Smooth muscle cell (in vitro differentiated cells): ENCODE results near the gene SMAD5. TPM values are rescaled to one million over a fixed set of nuclear protein-coding genes. Genes with fewer than 3 reads are reported as not detected.

ENCODE experiments used
- DNase-seq: peaks from one replicate; lab custom pipeline; 2025; ENCODE audit not compliant: unreplicated experiment; lab: John Stamatoyannopoulos, UW
- H2AFZ ChIP-seq: fragments of 200-600 bp; sonication (generic); 2 replicates; pipeline ENCODE4 v1.6.0; 2016; ENCODE audit warnings: antibody characterized with exemption, low read depth, mild to moderate bottlenecking
- H3F3A ChIP-seq: fragments of 200-600 bp; sonication (generic); 2 replicates; pipeline ENCODE4 v1.6.0; 2017; ENCODE audit warnings: antibody characterized with exemption, low read depth
- H3K27ac ChIP-seq: fragments of 200-600 bp; sonication (generic); 2 replicates; pipeline ENCODE4 v1.5.1; 2016; ENCODE audit warnings: low read depth, mild to moderate bottlenecking
- H3K27me3 ChIP-seq: fragments of 200-600 bp; sonication (generic); 2 replicates; pipeline ENCODE4 v1.6.1; 2016; ENCODE audit warnings: low read depth, mild to moderate bottlenecking
- H3K36me3 ChIP-seq: fragments of 200-600 bp; sonication (generic); 2 replicates; pipeline ENCODE4 v1.5.1; 2016; ENCODE audit warnings: low read depth
- H3K4me1 ChIP-seq: fragments of 200-600 bp; sonication (generic); 2 replicates; pipeline ENCODE4 v1.5.1; 2016; ENCODE audit warnings: low read depth
- H3K4me2 ChIP-seq: fragments of 200-600 bp; sonication (generic); 2 replicates; pipeline ENCODE4 v1.6.0; 2016; ENCODE audit warnings: mild to moderate bottlenecking
- H3K4me3 ChIP-seq: fragments of 200-600 bp; sonication (generic); 2 replicates; pipeline ENCODE4 v1.5.1; 2016; ENCODE audit warnings: mild to moderate bottlenecking
- H3K79me2 ChIP-seq: fragments of 200-600 bp; sonication (generic); 2 replicates; pipeline ENCODE4 v1.6.0; 2016; ENCODE audit warnings: low read depth, mild to moderate bottlenecking
- H3K9ac ChIP-seq: fragments of 200-600 bp; sonication (generic); 2 replicates; pipeline ENCODE4 v1.6.0; 2016; ENCODE audit warnings: low read depth
- H3K9me3 ChIP-seq: fragments of 200-600 bp; sonication (generic); replicated peaks from 2 replicates; pipeline ENCODE4 v1.5.1; 2016; ENCODE audit warnings: low read depth
- H4K20me1 ChIP-seq: fragments of 200-600 bp; sonication (generic); 2 replicates; pipeline ENCODE4 v1.6.0; 2016; ENCODE audit warnings: low read depth
- WGBS: methylation state at CpG from one replicate; pipeline ENCODE4 v1.1.7; 2016; ENCODE audit warnings: low lambda C conversion rate; 5-methylcytosine and 5-hydroxymethylcytosine counted together
- polyA plus RNA-seq: library from polyadenylated mRNA; unstranded; fragments of >200 nt; fragmentation: Nextera tagmentation; extraction: Ambion mirVana; gene quantifications from 2 replicates; pipeline ENCODE4 v1.2.1, GENCODE V29; 2016
- total RNA-seq: library from RNA; depleted of rRNA; stranded (reverse); fragments of >200 nt; gene quantifications from 2 replicates; pipeline ENCODE4 v1.2.3, GENCODE V29; 2014
- TF ChIP-seq, protein P1 (sequence below): fragments of 200-600 bp; sonication (generic); IDR thresholded peaks from 2 replicates; pipeline ENCODE4 v1.5.1; 2017; ENCODE audit warnings: borderline replicate concordance, mild to moderate bottlenecking, antibody characterized with exemption; ENCODE audit not compliant: insufficient read depth, poor library complexity, severe bottlenecking

SMAD5 gene
- total and polyA plus RNA-seq, 2 experiments from 2014 or later = 28.5 to 61.7 TPM

DNA sequence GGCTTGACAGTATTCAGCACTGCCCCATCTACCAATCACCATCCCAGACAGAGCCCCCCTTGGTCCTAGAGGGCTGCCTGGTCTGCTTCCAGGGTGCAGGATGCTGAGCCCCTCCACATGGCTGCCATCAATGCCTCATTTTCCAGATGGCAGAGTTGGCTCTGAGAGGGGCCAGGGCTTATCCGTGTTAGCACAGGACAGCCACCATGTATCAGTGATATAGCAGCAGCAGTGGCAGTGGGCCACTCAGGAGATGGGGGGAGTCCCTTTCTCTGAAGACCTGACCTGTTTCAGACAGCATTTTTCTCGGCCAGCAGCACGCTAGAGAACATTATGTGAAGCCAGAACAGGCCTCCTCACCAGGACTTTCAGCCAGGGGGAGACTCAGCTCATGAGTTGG, 61.9 kb downstream of the SMAD5 start:
- Histone ChIP-seq H3K4me3 (no peak overlapping the region), H3K9ac (no peak overlapping the region), H3K9me3 (no peaks in the 10 kb centered on the region), H4K20me1 (peaks cover 25% of the 10 kb centered on the region), H3K79me2 (no peaks in the 10 kb centered on the region), H3K36me3 (no peaks in the 10 kb centered on the region), H2AFZ (no peak overlapping the region), H3K4me1 (peaks cover 17% of the 10 kb centered on the region), H3K27ac (no peak overlapping the region), H3K27me3 (peaks cover 40% of the 10 kb centered on the region), H3K4me2 (no peak overlapping the region), H3F3A (no peaks in the 10 kb centered on the region)
- 92% methylated on average over 3 of the region's 3 CpGs for WGBS
- TF ChIP-seq, protein P1, sequence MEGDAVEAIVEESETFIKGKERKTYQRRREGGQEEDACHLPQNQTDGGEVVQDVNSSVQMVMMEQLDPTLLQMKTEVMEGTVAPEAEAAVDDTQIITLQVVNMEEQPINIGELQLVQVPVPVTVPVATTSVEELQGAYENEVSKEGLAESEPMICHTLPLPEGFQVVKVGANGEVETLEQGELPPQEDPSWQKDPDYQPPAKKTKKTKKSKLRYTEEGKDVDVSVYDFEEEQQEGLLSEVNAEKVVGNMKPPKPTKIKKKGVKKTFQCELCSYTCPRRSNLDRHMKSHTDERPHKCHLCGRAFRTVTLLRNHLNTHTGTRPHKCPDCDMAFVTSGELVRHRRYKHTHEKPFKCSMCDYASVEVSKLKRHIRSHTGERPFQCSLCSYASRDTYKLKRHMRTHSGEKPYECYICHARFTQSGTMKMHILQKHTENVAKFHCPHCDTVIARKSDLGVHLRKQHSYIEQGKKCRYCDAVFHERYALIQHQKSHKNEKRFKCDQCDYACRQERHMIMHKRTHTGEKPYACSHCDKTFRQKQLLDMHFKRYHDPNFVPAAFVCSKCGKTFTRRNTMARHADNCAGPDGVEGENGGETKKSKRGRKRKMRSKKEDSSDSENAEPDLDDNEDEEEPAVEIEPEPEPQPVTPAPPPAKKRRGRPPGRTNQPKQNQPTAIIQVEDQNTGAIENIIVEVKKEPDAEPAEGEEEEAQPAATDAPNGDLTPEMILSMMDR = no peak
- no peak for DNase-seq

DNA sequence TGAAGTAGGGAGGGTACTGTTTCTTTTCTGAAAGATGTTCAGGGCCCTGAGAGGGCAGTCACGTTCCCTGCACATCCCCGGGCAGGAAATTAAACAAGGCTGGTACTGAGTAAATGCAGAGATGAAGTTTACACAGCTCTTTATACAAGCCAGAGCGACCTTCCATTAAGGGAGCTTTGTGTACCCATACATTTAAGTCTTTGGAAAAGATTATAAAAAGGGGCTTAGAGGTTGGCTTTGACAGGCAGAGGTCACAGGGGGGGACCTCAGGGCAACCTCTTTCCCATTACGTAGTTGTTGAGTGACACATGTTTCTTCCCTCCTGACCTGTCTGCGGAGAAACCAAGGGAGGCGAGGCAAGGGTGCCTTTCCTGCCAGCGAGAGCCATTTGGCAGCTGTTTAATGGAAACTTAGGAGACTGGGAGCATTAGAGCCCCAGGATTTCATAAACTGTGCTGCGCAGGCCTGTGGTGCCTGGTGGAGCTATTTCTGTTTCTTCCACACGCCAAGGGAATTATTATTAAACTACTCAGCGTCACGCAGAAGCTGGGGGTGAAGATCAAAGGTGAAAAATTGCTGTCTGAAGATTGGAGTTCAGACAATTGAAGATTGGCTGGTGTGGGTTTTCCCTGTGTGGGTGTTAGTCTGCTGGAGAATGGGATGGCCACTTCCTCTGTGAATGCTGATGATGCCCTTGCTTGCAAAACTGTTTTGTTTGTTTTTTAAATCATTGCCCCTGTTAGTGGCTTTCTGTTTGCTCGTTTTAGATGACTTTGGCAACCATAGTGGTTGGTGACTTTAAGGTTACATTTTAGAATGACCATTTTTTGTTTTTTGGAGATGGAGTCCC, 63.6 kb downstream of the SMAD5 start:
- TF ChIP-seq, protein P1 = no peak
- Histone ChIP-seq H3K4me1 (peaks cover 17% of the 10 kb centered on the region), H2AFZ (no peak overlapping the region), H3F3A (no peaks in the 10 kb centered on the region), H3K36me3 (no peaks in the 10 kb centered on the region), H3K27ac (peak overlapping the region; percentile 65), H3K9me3 (no peaks in the 10 kb centered on the region), H3K4me3 (no peak overlapping the region), H3K9ac (peak overlapping the region; percentile 22), H3K79me2 (no peaks in the 10 kb centered on the region), H3K27me3 (peaks cover 24% of the 10 kb centered on the region), H3K4me2 (peak overlapping the region; percentile 28), H4K20me1 (peaks cover 10% of the 10 kb centered on the region)
- WGBS = 46% methylated on average over 12 of the region's 12 CpGs
- DNase-seq = no peak

DNA sequence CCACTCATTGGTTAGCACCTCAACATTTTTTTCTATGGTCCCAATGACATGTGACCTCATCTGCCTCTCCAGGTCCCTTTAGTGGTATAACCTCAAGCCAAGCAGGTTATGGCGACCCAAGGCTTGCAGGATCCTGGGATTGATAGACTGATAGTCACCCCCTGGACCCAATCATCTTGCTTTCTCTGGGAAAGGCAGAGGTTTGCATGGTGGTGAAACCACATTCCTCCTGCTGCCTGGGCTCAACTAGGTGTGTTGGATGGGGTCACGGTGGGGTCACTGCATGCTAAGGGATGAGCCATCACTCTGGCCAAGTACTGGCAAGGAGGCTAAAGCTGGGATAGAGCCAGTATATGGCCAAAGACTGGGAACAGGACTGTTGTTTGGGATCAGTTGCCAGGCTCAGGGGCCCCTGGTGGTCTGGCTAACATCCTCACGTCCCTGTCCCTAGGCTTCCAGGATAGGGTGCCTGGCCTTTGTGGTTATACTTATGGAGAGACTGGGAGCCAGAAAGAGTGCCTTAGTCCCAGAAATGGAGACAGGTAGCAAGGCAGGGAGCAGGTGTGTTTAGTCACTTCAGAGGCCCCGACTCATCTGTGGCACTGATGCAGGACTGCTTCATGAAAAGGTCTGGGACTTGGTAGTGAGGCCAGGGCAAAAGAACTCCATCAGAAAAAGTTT, 65.0 kb downstream of the SMAD5 start:
- H3K27me3 ChIP-seq = peaks cover 10% of the 10 kb centered on the region
- 94% methylated on average over 4 of the region's 4 CpGs for WGBS
- no peaks in the 10 kb centered on the region for H3K9me3 ChIP-seq
- H3K4me2 ChIP-seq = no peak overlapping the region
- no peaks in the 10 kb centered on the region for H3K79me2 ChIP-seq
- no peak overlapping the region for H3K9ac ChIP-seq
- no peak overlapping the region for H3K27ac ChIP-seq
- H3F3A ChIP-seq = no peaks in the 10 kb centered on the region
- H3K4me3 ChIP-seq = no peak overlapping the region
- H3K36me3 ChIP-seq = no peaks in the 10 kb centered on the region
- H2AFZ ChIP-seq = no peak overlapping the region
- DNase-seq = no peak
- TF ChIP-seq, protein P1 = no peak
- H4K20me1 ChIP-seq = no peaks in the 10 kb centered on the region
- H3K4me1 ChIP-seq = peaks cover 17% of the 10 kb centered on the region
